HCT116 (cell line): ENCODE measurements around the gene SUPT6H. TPM values are rescaled to one million over a fixed set of nuclear protein-coding genes. Genes with fewer than 3 reads are reported as not detected.

ENCODE experiments used
- ATAC-seq: fragments of 200-7000 bp; cut with Tn5 transposase; 2 replicates; pipeline ENCODE4 v1.9.1; 2020; ENCODE audit warnings: mild to moderate bottlenecking, moderate library complexity
- BruUV-seq: library from RNA; stranded (reverse); fragments of 400-500 nt; replicated peaks from 2 replicates; lab custom pipeline; 2021; lab: Mats Ljungman, UMichigan
- CTCF ChIA-PET: fragments of 300-600 bp; sonication (Branson Sonifier 250); formaldehyde crosslinking; loops from one replicate; lab custom pipeline; 2021; ENCODE audit warnings: antibody characterized with exemption; lab: Charles Lee
- POLR2A ChIA-PET: fragments of 300-600, 350-600 bp; sonication (Branson Sonifier 250); formaldehyde crosslinking; loops from one replicate; lab custom pipeline; 2021; ENCODE audit warnings: antibody characterized with exemption; lab: Charles Lee
- RAD21 ChIA-PET, 2 experiments: fragments of 300-600 bp; sonication (Branson Sonifier 250); formaldehyde crosslinking; loops; one replicate each; lab custom pipeline; 2023; ENCODE audit warnings: low total read pairs in 2 of 2; ENCODE audit not compliant: uncharacterized antibody in 2 of 2, unreplicated experiment in 2 of 2, low non-redundant PET in 1 of 2; lab: Charles Lee
- DNase-seq: peaks from one replicate; pipeline ENCODE4 v3.0.0-alpha.2; 2010; ENCODE audit warnings: low read depth, low spot score
- H2AFZ ChIP-seq: fragments of 200-600 bp; shearing (Covaris generic), sonication (generic); 2 replicates; pipeline ENCODE4 v1.6.1; 2017; ENCODE audit warnings: low read depth, mixed run types, mixed read lengths, antibody characterized with exemption, low read length; ENCODE audit not compliant: poor library complexity, severe bottlenecking
- H3K27ac ChIP-seq: 2 replicates; pipeline ENCODE4 v1.5.1; 2012; ENCODE audit warnings: low read depth, low read length
- H3K27me3 ChIP-seq: fragments of 200-600 bp; sonication (generic); 2 replicates; pipeline ENCODE4 v1.6.1; 2016; ENCODE audit warnings: mixed run types, low read length, mixed read lengths; ENCODE audit not compliant: insufficient read depth
- H3K36me3 ChIP-seq, 2 experiments: fragments of 200-500 bp in 1 of 2; fragments of 200-600 bp in 1 of 2; sonication (Bioruptor generic) in 1 of 2; sonication (generic) in 1 of 2; 2 replicates each; pipeline versions ENCODE4 v1.5.1 to v1.6.1; 2014 to 2016; ENCODE audit warnings: low read length in 2 of 2, inconsistent platforms in 1 of 2, mixed read lengths in 1 of 2, mixed run types in 1 of 2; ENCODE audit not compliant: insufficient read depth in 2 of 2, control insufficient read depth in 1 of 2
- H3K4me1 ChIP-seq, 2 experiments: fragments of 200-600 bp in 1 of 2; sonication (generic) in 1 of 2; 2 replicates each; pipeline versions ENCODE4 v1.5.1 to v1.6.1; 2012 to 2017; ENCODE audit warnings: low read length in 2 of 2, inconsistent platforms in 1 of 2, mild to moderate bottlenecking in 1 of 2, mixed read lengths in 1 of 2, mixed run types in 1 of 2, moderate library complexity in 1 of 2; ENCODE audit not compliant: insufficient read depth in 2 of 2, control insufficient read depth in 1 of 2
- H3K4me2 ChIP-seq: fragments of 200-600 bp; sonication (generic); 2 replicates; pipeline ENCODE4 v1.6.1; 2017; ENCODE audit warnings: mixed run types, low read length, mixed read lengths
- H3K4me3 ChIP-seq, 2 experiments: fragments of 200-600 bp in 1 of 2; sonication (generic) in 1 of 2; replicated peaks in 1 of 2; 2 replicates each; pipeline ENCODE4 v1.5.1; 2011 to 2016; ENCODE audit warnings: low read length in 2 of 2, control low read depth in 1 of 2, low read depth in 1 of 2, mild to moderate bottlenecking in 1 of 2, mixed read lengths in 1 of 2, mixed run types in 1 of 2
- H3K79me2 ChIP-seq: fragments of 200-600 bp; sonication (generic); 2 replicates; pipeline ENCODE4 v1.6.1; 2017; ENCODE audit warnings: mild to moderate bottlenecking, mixed run types, low read length, moderate library complexity, mixed read lengths; ENCODE audit not compliant: insufficient read depth
- H3K9ac ChIP-seq: fragments of 200-600 bp; sonication (generic); 2 replicates; pipeline ENCODE4 v1.6.1; 2016; ENCODE audit warnings: low read length, mixed read lengths
- H3K9me2 ChIP-seq: fragments of 200-600 bp; sonication (generic), shearing (Covaris generic); 2 replicates; pipeline ENCODE4 v1.6.1; 2017; ENCODE audit warnings: mixed run types, mild to moderate bottlenecking, moderate library complexity; ENCODE audit not compliant: insufficient read depth
- H3K9me3 ChIP-seq, 2 experiments: fragments of 200-500 bp in 1 of 2; fragments of 200-600 bp in 1 of 2; sonication (Bioruptor generic) in 1 of 2; sonication (generic) in 1 of 2; 2 replicates each; pipeline ENCODE4 v1.6.1; 2014 to 2017; ENCODE audit warnings: low read length in 2 of 2, mixed read lengths in 2 of 2, inconsistent platforms in 1 of 2, low read depth in 1 of 2, mild to moderate bottlenecking in 1 of 2, mixed run types in 1 of 2, moderate library complexity in 1 of 2; ENCODE audit not compliant: control insufficient read depth in 1 of 2, insufficient read depth in 1 of 2
- H4K20me1 ChIP-seq: fragments of 200-600 bp; sonication (generic), shearing (Covaris generic); 2 replicates; pipeline ENCODE4 v1.6.1; 2017; ENCODE audit warnings: mixed run types, mild to moderate bottlenecking, moderate library complexity; ENCODE audit not compliant: insufficient read depth
- CBX3 ChIP-seq: IDR thresholded peaks from 2 replicates; pipeline ENCODE4 v1.6.1; 2012; ENCODE audit warnings: low read depth
- CEBPB ChIP-seq: IDR thresholded peaks from 2 replicates; pipeline ENCODE4 v1.6.1; 2012; ENCODE audit warnings: low read depth
- CTCF ChIP-seq, 3 experiments: fragments of 200-600 bp in 1 of 3; sonication (generic) in 1 of 3; IDR thresholded peaks in 2 of 3; conservative IDR thresholded peaks in 1 of 3; 2 replicates each; pipeline ENCODE4 v1.5.1; 2012 to 2017; ENCODE audit warnings: low read depth in 2 of 3, low read length in 2 of 3, antibody characterized with exemption in 1 of 3, borderline replicate concordance in 1 of 3, control low read depth in 1 of 3, mild to moderate bottlenecking in 1 of 3, mixed read lengths in 1 of 3, mixed run types in 1 of 3, moderate library complexity in 1 of 3; ENCODE audit not compliant: insufficient read depth in 1 of 3
- ELF1 ChIP-seq: IDR thresholded peaks from 2 replicates; pipeline ENCODE4 v1.6.1; 2012; ENCODE audit warnings: low read depth, borderline replicate concordance
- EZH2 ChIP-seq: fragments of 200-600 bp; sonication (generic); IDR thresholded peaks from 2 replicates; pipeline ENCODE4 v1.6.1; 2017; ENCODE audit warnings: antibody characterized with exemption, mixed run types
- FOSL1 ChIP-seq: IDR thresholded peaks from 2 replicates; pipeline ENCODE4 v1.6.1; 2012; ENCODE audit warnings: low read depth
- MAX ChIP-seq: IDR thresholded peaks from 2 replicates; pipeline ENCODE4 v1.6.1; 2012
- POLR2AphosphoS5 ChIP-seq: IDR thresholded peaks from 2 replicates; pipeline ENCODE4 v1.6.1; 2011; ENCODE audit warnings: mild to moderate bottlenecking, low read depth, low read length, moderate library complexity
- RAD21 ChIP-seq: IDR thresholded peaks from 2 replicates; pipeline ENCODE4 v1.6.1; 2012; ENCODE audit warnings: low read depth, mild to moderate bottlenecking
- SIN3A ChIP-seq: IDR thresholded peaks from 2 replicates; pipeline ENCODE4 v1.6.1; 2012; ENCODE audit warnings: low read depth
- SRF ChIP-seq: IDR thresholded peaks from 2 replicates; pipeline ENCODE4 v1.6.1; 2012; ENCODE audit warnings: low read depth
- TCF7L2 ChIP-seq: IDR thresholded peaks from 2 replicates; pipeline ENCODE4 v1.7.0; 2011; ENCODE audit warnings: borderline replicate concordance, inconsistent platforms; ENCODE audit not compliant: insufficient read depth, insufficient read length; ENCODE audit errors: extremely low read depth
- ZBTB33 ChIP-seq: IDR thresholded peaks from 2 replicates; pipeline ENCODE4 v1.6.1; 2011; ENCODE audit warnings: mild to moderate bottlenecking, low read length, moderate library complexity; ENCODE audit not compliant: insufficient replicate concordance; ENCODE audit errors: extremely low read depth
- ZFX ChIP-seq: fragments of 450-650 bp; IDR thresholded peaks from 2 replicates; pipeline ENCODE4 v1.6.1; 2017
- ZNF274 ChIP-seq: fragments of 200-500 bp; sonication (Bioruptor generic); IDR thresholded peaks from 2 replicates; pipeline ENCODE4 v1.6.1; 2014; ENCODE audit warnings: mild to moderate bottlenecking, low read depth, low read length, inconsistent platforms
- intact Hi-C: fragments of 100-400 bp; cut with micrococcal nuclease; formaldehyde crosslinking; loops from 2 replicates; pipeline ENCODE4 v1.10.0; 2022
- total RNA-seq: library from RNA; stranded (reverse); gene quantifications from one replicate; pipeline ENCODE4 v1.2.1, GENCODE V29; 2021; ENCODE audit not compliant: unreplicated experiment
- TF ChIP-seq, protein P1 (sequence below): IDR thresholded peaks from 2 replicates; pipeline ENCODE4 v1.6.1; 2012

The SUPT6H gene
- total RNA-seq, 1 experiment from 2014 or later = 62.1 TPM

- H3K9me3 ChIP-seq = no peaks in the 10 kb centered on the region
- no peak overlapping the region for H3K27ac ChIP-seq
- no peak overlapping the region for H3K4me2 ChIP-seq
- RAD21 ChIA-PET = no interaction called here
- no peak overlapping the region for H3K9ac ChIP-seq
- no peak overlapping the region for H3K4me3 ChIP-seq
- H3K4me1 ChIP-seq = no peaks in the 10 kb centered on the region
- H2AFZ ChIP-seq = no peak overlapping the region
- CTCF ChIA-PET = no interaction called here
- TF ChIP-seq FOSL1 (no peak), TCF7L2 (no peak), CEBPB (no peak), CTCF (IDR thresholded peaks at IDR 0.05 in 2 of 3, conservative IDR thresholded peaks at IDR 0.05 in 1 of 3; ENCODE audit: borderline replicate concordance in 1 of 3, insufficient read depth in 1 of 3, low read depth in 2 of 3, low read length in 2 of 3) (no peak), ZFX (no peak), ZBTB33 (no peak), SRF (no peak), EZH2 (no peak), RAD21 (no peak), CBX3 (no peak), POLR2AphosphoS5 (no peak), MAX (no peak), SIN3A (no peak), ELF1 (no peak), ZNF274 (no peak)
- TF ChIP-seq, protein P1, sequence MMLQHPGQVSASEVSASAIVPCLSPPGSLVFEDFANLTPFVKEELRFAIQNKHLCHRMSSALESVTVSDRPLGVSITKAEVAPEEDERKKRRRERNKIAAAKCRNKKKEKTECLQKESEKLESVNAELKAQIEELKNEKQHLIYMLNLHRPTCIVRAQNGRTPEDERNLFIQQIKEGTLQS = no peak
- peaks cover 73 to 74% of the 10 kb centered on the region in 2 experiments for H3K36me3 ChIP-seq
- H3K27me3 ChIP-seq = no peaks in the 10 kb centered on the region
- intact Hi-C loops = no loop called here
- no peaks in the 10 kb centered on the region for H3K79me2 ChIP-seq
- POLR2A ChIA-PET = interaction anchor here (1.2 to 1.4 kb wide), 2 partner anchors 9 to 21 kb away, joined by 3 to 4 read pairs; partner anchors contain the start of genes SDF2 and SUPT6H
- no peaks in the 10 kb centered on the region for H3K9me2 ChIP-seq
- DNase-seq (no peak), ATAC-seq (no peak)
- H4K20me1 ChIP-seq = no peaks in the 10 kb centered on the region
- BruUV-seq = TSS peak; percentile 19
Observed at GRCh38 chr17:28682655-28683054, 20.6 kb downstream of the SUPT6H start.
